Brain microvascular endothelial cell (primary cell): Measurements from ENCODE around the gene SUPT5H.

ENCODE experiments used
- DNase-seq: peaks from one replicate; pipeline ENCODE4 v3.0.0-alpha.2; 2020
- H3K27ac ChIP-seq: fragments of 250-450 bp; sonication (Bioruptor Pico); 2 replicates; pipeline ENCODE4 v1.5.1; 2020; ENCODE audit warnings: mild to moderate bottlenecking, moderate library complexity
- H3K27me3 ChIP-seq: fragments of 250-450 bp; sonication (Bioruptor Pico); replicated peaks from 2 replicates; pipeline ENCODE4 v1.5.1; 2020; ENCODE audit warnings: mild to moderate bottlenecking
- H3K36me3 ChIP-seq: fragments of 250-450 bp; sonication (Bioruptor Pico); replicated peaks from 2 replicates; pipeline ENCODE4 v1.5.1; 2020; ENCODE audit warnings: mild to moderate bottlenecking
- H3K4me3 ChIP-seq: 2 replicates; pipeline ENCODE4 v1.5.1; 2011; ENCODE audit warnings: low read depth, mild to moderate bottlenecking, control low read depth, low read length, moderate library complexity
- CTCF ChIP-seq: IDR thresholded peaks from 2 replicates; pipeline ENCODE4 v1.5.1; 2011; ENCODE audit warnings: low read depth, mild to moderate bottlenecking, moderate library complexity, low read length, control low read depth, inconsistent platforms; ENCODE audit errors: missing control alignments
- in situ Hi-C: cut with HindIII; loops from 2 replicates; pipeline ENCODE4 v1.10.0; 2017; ENCODE audit warnings: low sequenced_read_pairs, low pct_ligation_motif_present

Gene SUPT5H

GRCh38 chr19:39469036-39469435 lies 23.7 kb downstream of the SUPT5H start:
- no peak for DNase-seq
- Histone ChIP-seq H3K27me3 (no peaks in the 10 kb centered on the region), H3K27ac (no peak overlapping the region), H3K4me3 (no peak overlapping the region), H3K36me3 (peaks cover 96% of the 10 kb centered on the region)
- TF ChIP-seq CTCF: no peak
- in situ Hi-C loops: no loop called here

GRCh38 chr19:39469567-39469966 lies 24.2 kb downstream of the SUPT5H start:
- H3K27ac ChIP-seq: no peak overlapping the region
- TF ChIP-seq CTCF: no peak
- no peak overlapping the region for H3K4me3 ChIP-seq
- in situ Hi-C loops: no loop called here
- peaks cover 98% of the 10 kb centered on the region for H3K36me3 ChIP-seq
- no peak for DNase-seq
- H3K27me3 ChIP-seq: no peaks in the 10 kb centered on the region

GRCh38 chr19:39470724-39471339 lies 25.4 kb downstream of the SUPT5H start:
- H3K4me3 ChIP-seq: no peak overlapping the region
- in situ Hi-C loops: no loop called here
- no peak overlapping the region for H3K27ac ChIP-seq
- TF ChIP-seq CTCF: no peak
- peak; percentile 11 for DNase-seq
- H3K36me3 ChIP-seq: peaks cover 93% of the 10 kb centered on the region
- H3K27me3 ChIP-seq: no peaks in the 10 kb centered on the region

GRCh38 chr19:39471756-39472536 lies 26.6 kb downstream of the SUPT5H start:
- Histone ChIP-seq H3K36me3 (peaks cover 94% of the 10 kb centered on the region), H3K27me3 (no peaks in the 10 kb centered on the region), H3K4me3 (no peak overlapping the region), H3K27ac (no peak overlapping the region)
- in situ Hi-C loops: no loop called here
- DNase-seq: no peak
- no peak for TF ChIP-seq CTCF

GRCh38 chr19:39472746-39473442 lies 27.5 kb downstream of the SUPT5H start:
- in situ Hi-C loops: no loop called here
- Histone ChIP-seq H3K27me3 (no peaks in the 10 kb centered on the region), H3K4me3 (no peak overlapping the region), H3K27ac (no peak overlapping the region), H3K36me3 (peaks cover 87% of the 10 kb centered on the region)
- DNase-seq: no peak
- no peak for TF ChIP-seq CTCF
